RWPE1 (cell line): ENCODE results near the gene PPP6R2.

Experiments
- CTCF ChIA-PET: fragments of 350-600 bp; sonication (Branson Sonifier 250); formaldehyde crosslinking; extraction: SDS; loops from one replicate; lab custom pipeline; 2021; lab: Yijun Ruan, JAX
- POLR2A ChIA-PET: fragments of 400-600 bp; formaldehyde crosslinking; extraction: SDS; loops from one replicate; lab custom pipeline; 2020; ENCODE audit warnings: antibody characterized with exemption; ENCODE audit not compliant: low non-redundant PET; lab: Yijun Ruan, JAX
- DNase-seq: peaks from one replicate; pipeline ENCODE4 v3.0.0; 2012; ENCODE audit warnings: low spot score
- H3K27ac ChIP-seq: fragments of 450-650 bp; 2 replicates; pipeline ENCODE4 v1.5.1; 2017
- TF ChIP-seq, protein P1 (sequence below): fragments of 450-650 bp; conservative IDR thresholded peaks from 2 replicates; pipeline ENCODE4 v1.5.1; 2017; ENCODE audit warnings: low read depth, mild to moderate bottlenecking

The PPP6R2 gene

DNA sequence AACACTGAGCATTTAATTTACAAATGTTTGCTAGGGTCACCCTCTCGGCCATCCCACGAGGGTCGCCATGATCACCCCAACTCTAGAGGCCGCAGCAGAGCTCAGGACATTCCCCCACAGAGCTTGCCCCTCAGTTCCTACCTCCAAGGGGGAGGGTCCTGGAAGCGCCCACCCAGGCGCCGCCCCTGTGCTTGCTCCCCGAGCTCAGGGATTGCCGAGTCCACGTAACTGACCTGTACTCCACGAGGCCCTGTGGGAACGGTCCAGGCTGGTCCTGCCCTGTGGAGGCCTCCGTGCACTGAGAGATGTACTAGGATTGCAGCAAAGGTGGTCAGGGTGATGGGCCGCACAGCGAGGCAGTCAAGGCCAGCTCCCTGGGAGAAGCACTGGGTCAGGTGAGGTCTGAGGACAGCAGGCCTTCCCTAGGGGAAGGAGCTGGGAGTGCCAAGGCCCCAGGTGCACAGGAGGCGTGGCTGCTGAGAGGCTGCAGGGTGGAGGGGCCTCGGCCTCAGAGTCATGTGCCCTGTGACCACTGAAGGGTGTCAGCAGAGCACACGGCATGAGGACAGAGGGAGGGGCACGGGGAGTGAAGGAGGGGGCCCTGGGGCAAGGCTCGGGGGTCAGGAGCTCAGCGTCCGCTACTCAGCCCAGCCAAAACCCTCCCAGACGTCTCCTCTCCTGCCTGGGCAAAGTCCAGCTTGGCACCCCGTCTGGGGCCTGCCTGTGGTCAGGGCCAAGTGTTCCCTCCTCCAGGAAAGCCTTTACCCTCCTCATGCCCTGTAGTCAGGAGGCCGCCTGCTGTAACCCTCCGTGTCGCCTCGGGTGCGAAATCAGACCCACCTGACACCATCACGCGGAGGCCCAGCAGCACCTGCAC is 141.1 kb downstream of the PPP6R2 start:
- peak overlapping the region; percentile 13; the same call in 1 of the 2 replicates for H3K27ac ChIP-seq
- CTCF ChIA-PET: interaction anchor here (0.5 to 1.0 kb wide), 2 partner anchors 14 to 85 kb away, joined by 3 to 4 read pairs; no protein-coding TSS in a partner anchor
- TF ChIP-seq, protein P1, sequence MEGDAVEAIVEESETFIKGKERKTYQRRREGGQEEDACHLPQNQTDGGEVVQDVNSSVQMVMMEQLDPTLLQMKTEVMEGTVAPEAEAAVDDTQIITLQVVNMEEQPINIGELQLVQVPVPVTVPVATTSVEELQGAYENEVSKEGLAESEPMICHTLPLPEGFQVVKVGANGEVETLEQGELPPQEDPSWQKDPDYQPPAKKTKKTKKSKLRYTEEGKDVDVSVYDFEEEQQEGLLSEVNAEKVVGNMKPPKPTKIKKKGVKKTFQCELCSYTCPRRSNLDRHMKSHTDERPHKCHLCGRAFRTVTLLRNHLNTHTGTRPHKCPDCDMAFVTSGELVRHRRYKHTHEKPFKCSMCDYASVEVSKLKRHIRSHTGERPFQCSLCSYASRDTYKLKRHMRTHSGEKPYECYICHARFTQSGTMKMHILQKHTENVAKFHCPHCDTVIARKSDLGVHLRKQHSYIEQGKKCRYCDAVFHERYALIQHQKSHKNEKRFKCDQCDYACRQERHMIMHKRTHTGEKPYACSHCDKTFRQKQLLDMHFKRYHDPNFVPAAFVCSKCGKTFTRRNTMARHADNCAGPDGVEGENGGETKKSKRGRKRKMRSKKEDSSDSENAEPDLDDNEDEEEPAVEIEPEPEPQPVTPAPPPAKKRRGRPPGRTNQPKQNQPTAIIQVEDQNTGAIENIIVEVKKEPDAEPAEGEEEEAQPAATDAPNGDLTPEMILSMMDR: no peak
- DNase-seq: no peak
- POLR2A ChIA-PET: no interaction called here

DNA sequence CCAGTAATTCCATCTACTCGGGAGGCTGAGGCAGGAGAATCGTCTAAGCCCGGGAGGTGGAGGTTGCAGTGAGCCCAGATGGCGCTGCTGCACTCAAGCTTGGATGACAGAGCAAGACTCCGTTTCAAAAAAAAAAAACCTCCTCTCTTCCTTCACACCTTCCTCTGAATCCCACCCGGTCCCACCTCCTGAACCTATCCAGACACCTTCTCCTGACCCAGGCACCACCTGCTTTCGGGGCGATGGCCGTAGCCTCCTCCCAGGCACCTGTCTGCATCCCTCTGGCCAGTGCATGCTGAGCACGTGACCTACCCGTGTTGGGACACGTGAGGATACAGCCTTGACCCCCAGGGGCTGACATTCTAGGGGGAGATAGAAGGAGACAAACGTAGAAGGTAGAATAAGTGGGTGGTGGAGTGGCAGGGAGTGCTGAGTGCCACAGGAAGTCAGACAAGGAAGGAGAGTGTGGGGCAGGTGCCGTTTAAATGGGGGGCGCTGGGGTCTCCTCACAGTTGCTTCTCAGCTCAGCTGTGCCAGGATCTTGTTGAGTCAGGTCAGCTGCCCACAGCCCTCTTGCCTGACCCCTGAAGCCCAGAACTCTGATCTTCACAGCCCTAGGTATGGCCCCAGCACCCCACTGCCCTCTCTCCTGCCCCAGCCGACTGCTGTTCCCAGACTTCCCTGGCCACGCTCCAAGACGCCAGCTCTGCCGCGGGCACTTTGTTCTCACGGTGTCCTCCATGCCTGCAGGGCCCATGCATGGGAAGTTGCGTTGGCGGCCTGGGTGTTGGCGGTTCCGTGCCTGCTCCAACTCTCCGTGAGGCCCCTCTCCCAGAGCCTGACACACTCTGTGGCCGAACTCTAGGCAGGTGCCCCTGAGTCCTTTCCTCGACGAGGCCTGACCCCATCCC is 142.3 kb downstream of the PPP6R2 start:
- DNase-seq: no peak
- ChIA-PET CTCF (interaction anchor here (0.6 kb wide), 1 partner anchor 47 kb away, joined by 3 read pairs; no protein-coding TSS in a partner anchor), POLR2A (interaction anchor here (0.5 kb wide), 1 partner anchor 22 kb away, joined by 6 read pairs; no protein-coding TSS in a partner anchor)
- H3K27ac ChIP-seq: no peak overlapping the region
- TF ChIP-seq, protein P1: no peak

DNA sequence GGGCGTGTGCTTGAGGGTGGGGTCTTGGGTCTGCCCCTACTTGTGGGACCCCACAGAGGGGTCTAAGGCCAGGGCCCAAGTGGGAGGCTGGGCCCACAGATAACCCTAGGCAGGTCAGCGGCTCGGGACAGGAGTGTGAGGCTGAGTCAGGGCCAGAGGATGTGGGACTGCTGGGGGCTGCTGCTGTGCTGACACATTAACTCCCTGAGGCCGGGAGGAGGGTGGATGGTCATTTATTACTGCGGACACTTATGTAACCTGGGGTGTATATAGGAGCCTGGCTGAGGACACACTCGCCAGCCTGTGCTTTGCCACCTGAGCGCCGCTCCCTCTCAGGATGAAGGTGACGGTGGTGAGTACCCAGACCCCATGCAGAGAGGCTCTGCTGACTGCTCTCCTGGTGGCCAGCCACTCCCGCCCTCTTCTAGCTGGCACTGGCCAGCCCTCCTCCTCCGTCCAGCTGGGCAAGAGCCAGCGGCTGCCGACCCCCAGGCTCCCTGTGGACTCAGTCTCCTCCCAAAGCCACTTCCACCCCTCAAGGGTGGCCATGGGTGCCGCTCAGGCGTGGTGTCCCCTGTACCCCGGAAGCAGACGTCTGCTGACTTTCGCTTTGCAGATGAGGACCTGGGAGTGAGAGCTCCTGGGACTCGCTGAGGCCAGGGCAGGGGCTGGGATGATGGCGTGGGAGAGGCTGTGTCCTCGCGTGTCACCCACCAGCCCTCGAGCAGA is 143.6 kb downstream of the PPP6R2 start, which contains the start of gene MIOX:
Gene MIOX (plus strand): TSS at position 299 of the 729 bp plus-strand sequence. CDS start 39 bp downstream, at position 338.
- TF ChIP-seq, protein P1: no peak
- ChIA-PET CTCF (interaction anchor here (0.5 to 0.6 kb wide), 3 partner anchors 10 to 409 kb away, joined by 3 to 6 read pairs (median 5); no protein-coding TSS in a partner anchor), POLR2A (no interaction called here)
- DNase-seq: no peak
- no peak within 1 kb of the TSS for H3K27ac ChIP-seq

DNA sequence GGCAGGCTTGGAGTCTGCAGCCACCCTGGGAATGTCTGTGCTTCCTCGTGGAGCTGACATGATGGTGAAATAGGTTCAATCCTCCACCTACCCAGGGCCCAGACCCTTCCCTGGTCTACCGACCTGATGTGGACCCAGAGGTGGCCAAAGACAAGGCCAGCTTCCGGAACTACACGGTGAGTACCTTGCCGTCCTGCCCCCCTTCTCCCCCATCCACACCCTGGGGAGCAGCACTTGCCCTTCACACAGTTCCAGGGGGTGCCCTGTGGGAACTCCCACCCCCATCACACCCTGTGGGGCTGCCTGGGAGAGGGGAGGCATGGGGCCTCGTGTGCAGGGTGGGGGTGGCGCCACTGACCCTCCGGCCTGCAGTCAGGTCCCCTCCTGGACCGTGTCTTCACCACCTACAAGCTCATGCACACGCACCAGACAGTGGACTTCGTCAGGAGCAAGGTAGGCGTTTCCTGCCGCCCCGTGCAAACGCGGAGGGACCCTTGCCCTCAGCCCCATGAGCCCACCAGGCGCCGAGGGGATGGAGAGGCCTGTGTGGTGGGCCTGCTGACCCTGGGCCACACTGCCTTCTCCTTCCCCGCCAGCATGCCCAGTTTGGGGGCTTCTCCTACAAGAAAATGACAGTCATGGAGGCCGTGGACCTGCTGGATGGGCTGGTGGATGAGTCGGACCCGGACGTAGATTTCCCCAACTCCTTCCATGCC is 144.3 kb downstream of the PPP6R2 start:
- ChIA-PET CTCF (interaction anchor here (0.6 kb wide), 2 partner anchors 11 to 410 kb away, joined by 5 to 6 read pairs; no protein-coding TSS in a partner anchor), POLR2A (no interaction called here)
- no peak for DNase-seq
- H3K27ac ChIP-seq: no peak overlapping the region
- TF ChIP-seq, protein P1: no peak

DNA sequence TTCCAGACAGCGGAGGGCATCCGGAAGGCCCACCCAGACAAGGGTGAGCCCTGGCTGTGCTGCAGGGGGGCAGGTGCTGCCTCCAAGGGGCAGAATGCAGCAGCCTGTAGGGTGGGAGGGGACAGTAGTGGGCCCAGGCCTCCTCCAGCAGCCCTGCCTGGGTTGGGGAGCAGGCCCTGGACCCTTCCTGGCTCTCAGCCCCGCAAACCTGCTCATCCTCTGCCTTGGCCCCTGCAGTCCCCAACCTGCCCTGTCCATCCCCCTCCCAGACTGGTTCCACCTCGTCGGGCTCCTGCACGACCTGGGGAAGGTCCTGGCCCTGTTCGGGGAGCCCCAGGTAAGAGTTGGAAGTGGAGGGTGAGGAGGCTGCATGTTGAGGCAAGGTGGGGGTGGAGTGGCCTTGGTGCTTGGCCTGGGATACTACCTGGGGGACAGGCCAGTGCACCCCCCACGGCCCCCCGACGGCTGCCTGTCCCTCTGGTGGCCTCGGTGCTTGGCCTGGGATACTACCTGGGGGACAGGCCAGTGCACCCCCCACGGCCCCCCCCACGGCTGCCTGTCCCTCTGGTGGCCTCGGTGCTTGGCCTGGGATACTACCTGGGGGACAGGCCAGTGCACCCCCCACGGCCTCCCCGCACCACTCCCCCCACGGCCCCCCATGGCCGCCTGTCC is 145.0 kb downstream of the PPP6R2 start:
- H3K27ac ChIP-seq: no peak overlapping the region
- TF ChIP-seq, protein P1: no peak
- ChIA-PET CTCF (no interaction called here), POLR2A (no interaction called here)
- no peak for DNase-seq
